ENCODE measurements around the gene RAD54L. TPM values are rescaled to one million over a fixed set of nuclear protein-coding genes. Genes with fewer than 3 reads are reported as not detected.

The RAD54L gene
- total RNA-seq, 1 experiment from 2014 or later = 25.2 TPM

GRCh38 chr1:46289134-46289494 is 41.6 kb downstream of the RAD54L start:
- H3K27me3 Mint-ChIP-seq (ENCODE audit: unreplicated experiment) = no peaks in the 10 kb centered on the region
- peaks cover 40% of the 10 kb centered on the region for H3K36me3 Mint-ChIP-seq (ENCODE audit: insufficient read depth, unreplicated experiment)
- no peaks in the 10 kb centered on the region for H3K9me3 Mint-ChIP-seq (ENCODE audit: low read depth, unreplicated experiment)
- no peaks in the 10 kb centered on the region for H3K4me1 Mint-ChIP-seq (ENCODE audit: low read depth, unreplicated experiment)
- no TSS peak for BruUV-seq (replicated peaks)
- no peak overlapping the region for H3K27ac Mint-ChIP-seq (ENCODE audit: unreplicated experiment)
- CTCF ChIA-PET = no interaction called here
- TF ChIP-seq CTCF (IDR thresholded peaks at IDR 0.05; ENCODE audit: unreplicated experiment) = no peak
- H3K4me3 Mint-ChIP-seq (ENCODE audit: low read depth, unreplicated experiment) = no peak overlapping the region
- intact Hi-C loops (cut with micrococcal nuclease; ENCODE audit: unreplicated experiment) = no loop called here
- DNase-seq = no peak

GRCh38 chr1:46289976-46290375 is 42.4 kb downstream of the RAD54L start:
- Mint-ChIP-seq H3K4me3 (ENCODE audit: low read depth, unreplicated experiment) (no peak overlapping the region), H3K27me3 (ENCODE audit: unreplicated experiment) (no peaks in the 10 kb centered on the region), H3K36me3 (ENCODE audit: insufficient read depth, unreplicated experiment) (peaks cover 38% of the 10 kb centered on the region), H3K4me1 (ENCODE audit: low read depth, unreplicated experiment) (no peaks in the 10 kb centered on the region), H3K9me3 (ENCODE audit: low read depth, unreplicated experiment) (no peaks in the 10 kb centered on the region), H3K27ac (ENCODE audit: unreplicated experiment) (no peak overlapping the region)
- intact Hi-C loops (cut with micrococcal nuclease; ENCODE audit: unreplicated experiment) = no loop called here
- CTCF ChIA-PET = no interaction called here
- DNase-seq = no peak
- no TSS peak for BruUV-seq (replicated peaks)
- no peak for TF ChIP-seq CTCF (IDR thresholded peaks at IDR 0.05; ENCODE audit: unreplicated experiment)

- H3K4me3 Mint-ChIP-seq (ENCODE audit: low read depth, unreplicated experiment) = no peak overlapping the region
- no peak for TF ChIP-seq CTCF (IDR thresholded peaks at IDR 0.05; ENCODE audit: unreplicated experiment)
- H3K36me3 Mint-ChIP-seq (ENCODE audit: insufficient read depth, unreplicated experiment) = peaks cover 34% of the 10 kb centered on the region
- intact Hi-C loops (cut with micrococcal nuclease; ENCODE audit: unreplicated experiment) = no loop called here
- BruUV-seq (replicated peaks) = no TSS peak
- H3K4me1 Mint-ChIP-seq (ENCODE audit: low read depth, unreplicated experiment) = peaks cover 18% of the 10 kb centered on the region
- no peak for DNase-seq
- H3K27me3 Mint-ChIP-seq (ENCODE audit: unreplicated experiment) = no peaks in the 10 kb centered on the region
- CTCF ChIA-PET = no interaction called here
- no peak overlapping the region for H3K27ac Mint-ChIP-seq (ENCODE audit: unreplicated experiment)
- no peaks in the 10 kb centered on the region for H3K9me3 Mint-ChIP-seq (ENCODE audit: low read depth, unreplicated experiment)
Observed at GRCh38 chr1:46295306-46295705, 47.7 kb downstream of the RAD54L start.

- H3K4me3 Mint-ChIP-seq (ENCODE audit: low read depth, unreplicated experiment) = no peak overlapping the region
- no TSS peak for BruUV-seq (replicated peaks)
- H3K9me3 Mint-ChIP-seq (ENCODE audit: low read depth, unreplicated experiment) = no peaks in the 10 kb centered on the region
- CTCF ChIA-PET = no interaction called here
- peaks cover 32% of the 10 kb centered on the region for H3K4me1 Mint-ChIP-seq (ENCODE audit: low read depth, unreplicated experiment)
- H3K27ac Mint-ChIP-seq (ENCODE audit: unreplicated experiment) = no peak overlapping the region
- H3K27me3 Mint-ChIP-seq (ENCODE audit: unreplicated experiment) = no peaks in the 10 kb centered on the region
- H3K36me3 Mint-ChIP-seq (ENCODE audit: insufficient read depth, unreplicated experiment) = peaks cover 52% of the 10 kb centered on the region
- TF ChIP-seq CTCF (IDR thresholded peaks at IDR 0.05; ENCODE audit: unreplicated experiment) = no peak
- intact Hi-C loops (cut with micrococcal nuclease; ENCODE audit: unreplicated experiment) = no loop called here
- no peak for DNase-seq
Observed at GRCh38 chr1:46298387-46298786, 50.8 kb downstream of the RAD54L start.

Measured in Calu3 (cell line).